Testis (tissue), 2 donors: Measurements from ENCODE around the gene DEK.

ENCODE experiments used
- CTCF ChIP-seq, 3 experiments: fragments of 450-650 bp in 2 of 3; fragments of 200-600 bp in 1 of 3; sonication (generic) in 1 of 3; IDR thresholded peaks; one replicate each; pipeline ENCODE4 v1.5.1; 2016 to 2019; ENCODE audit warnings: antibody characterized with exemption in 3 of 3, mild to moderate bottlenecking in 2 of 3, moderate library complexity in 1 of 3
- POLR2A ChIP-seq: fragments of 450-650 bp; IDR thresholded peaks from one replicate; pipeline ENCODE4 v1.6.1; 2017; ENCODE audit warnings: antibody characterized with exemption, mild to moderate bottlenecking, moderate library complexity

GRCh38 chr6:18306977-18307376 is 42.6 kb upstream of the DEK start:
- TF ChIP-seq CTCF (IDR thresholded peaks at IDR 0.05) (no peak), POLR2A (no peak)
